Measurements from ENCODE around the gene TMEM107.

TMEM107 gene

DNA sequence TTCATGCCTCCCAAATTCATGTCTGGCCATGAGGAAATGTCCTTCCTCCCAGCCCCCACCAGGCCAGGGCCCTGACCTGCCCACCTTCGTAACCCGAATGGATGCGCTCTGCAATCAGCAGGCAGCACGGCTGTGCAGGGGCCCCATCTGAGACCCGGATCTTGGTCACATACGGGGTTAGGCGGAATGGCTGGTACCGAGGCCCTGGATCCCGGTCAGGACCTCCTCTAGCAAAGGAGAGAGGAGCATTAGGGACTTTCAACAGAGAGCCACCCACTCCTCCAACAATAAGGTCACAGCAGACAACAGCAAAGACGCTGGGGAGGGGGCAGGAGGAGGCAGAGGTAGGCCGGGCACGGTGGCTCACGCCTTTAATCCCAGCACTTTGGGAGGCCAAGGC is 27.6 kb downstream of the TMEM107 start:
- DNase-seq: no peak

DNA sequence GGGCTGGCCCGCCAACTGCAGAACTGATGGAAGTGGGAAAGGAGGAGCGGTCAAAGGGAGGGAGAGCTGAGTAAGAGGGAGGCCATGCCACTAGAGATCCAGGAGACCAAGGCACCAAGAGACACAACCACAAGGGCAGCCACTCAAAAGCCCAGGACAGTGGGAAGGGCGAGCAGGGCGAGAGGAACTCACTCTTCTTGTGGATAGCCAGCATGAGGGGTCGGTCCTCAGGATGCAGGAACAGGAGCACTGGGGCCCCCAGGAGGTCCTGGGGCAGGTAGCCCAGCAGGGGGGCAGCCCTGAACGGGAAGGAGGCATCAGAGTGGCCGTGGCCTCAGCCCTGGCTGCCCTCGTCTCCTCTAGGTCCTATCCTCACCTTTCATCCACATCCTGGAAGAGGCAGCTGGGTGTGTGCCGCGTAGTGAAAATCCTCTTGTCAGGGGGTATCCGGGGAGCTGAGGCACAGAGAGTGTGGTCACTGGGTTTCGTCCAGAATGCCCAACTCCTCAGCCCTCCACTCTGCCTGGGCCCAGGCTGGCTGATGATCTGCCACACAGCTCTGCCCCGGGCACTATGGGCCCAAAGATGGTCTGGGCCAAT is 28.3 kb downstream of the TMEM107 start:
- DNase-seq: no peak

DNA sequence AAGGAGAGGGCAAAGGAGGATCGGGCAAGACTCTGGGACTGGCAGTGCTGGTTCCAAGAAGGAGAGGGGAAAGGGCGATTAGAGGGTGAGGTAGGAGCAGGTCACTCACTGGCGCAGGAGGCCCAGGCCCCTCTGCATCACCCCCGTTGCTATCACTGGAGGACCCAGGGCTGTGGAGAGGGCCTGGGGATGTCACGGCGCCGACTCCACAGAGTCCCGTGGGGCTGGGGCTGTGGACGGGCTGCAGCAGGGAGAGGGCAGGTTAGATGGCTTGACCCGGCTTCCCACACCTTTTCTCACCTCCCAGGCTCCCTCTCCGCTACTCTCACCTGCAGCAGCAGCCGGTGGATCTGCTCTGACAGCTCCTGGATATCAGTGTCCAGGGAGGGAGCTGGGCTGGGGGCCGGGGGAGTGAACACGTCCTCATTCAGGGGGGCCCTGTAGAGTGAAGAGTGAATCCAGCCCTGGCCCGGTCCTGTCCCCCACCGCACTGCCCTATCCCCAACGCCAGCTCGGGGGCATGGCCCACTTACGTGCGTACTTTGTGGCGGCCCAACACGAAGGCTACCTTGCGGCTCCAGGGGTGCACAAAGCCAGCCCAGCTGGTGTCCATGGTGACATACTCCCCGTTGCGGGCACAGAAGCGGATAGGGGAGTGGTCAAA is 28.9 kb downstream of the TMEM107 start:
- no peak for DNase-seq

- no peak for DNase-seq
These were observed 29.6 kb downstream of the TMEM107 start for GRCh38 chr17:8146381-8147140.

GRCh38 chr17:8145811-8146210 is 30.4 kb downstream of the TMEM107 start:
- no peak for DNase-seq

GRCh38 chr17:8144401-8145231 is 31.6 kb downstream of the TMEM107 start:
- DNase-seq: no peak

DNA sequence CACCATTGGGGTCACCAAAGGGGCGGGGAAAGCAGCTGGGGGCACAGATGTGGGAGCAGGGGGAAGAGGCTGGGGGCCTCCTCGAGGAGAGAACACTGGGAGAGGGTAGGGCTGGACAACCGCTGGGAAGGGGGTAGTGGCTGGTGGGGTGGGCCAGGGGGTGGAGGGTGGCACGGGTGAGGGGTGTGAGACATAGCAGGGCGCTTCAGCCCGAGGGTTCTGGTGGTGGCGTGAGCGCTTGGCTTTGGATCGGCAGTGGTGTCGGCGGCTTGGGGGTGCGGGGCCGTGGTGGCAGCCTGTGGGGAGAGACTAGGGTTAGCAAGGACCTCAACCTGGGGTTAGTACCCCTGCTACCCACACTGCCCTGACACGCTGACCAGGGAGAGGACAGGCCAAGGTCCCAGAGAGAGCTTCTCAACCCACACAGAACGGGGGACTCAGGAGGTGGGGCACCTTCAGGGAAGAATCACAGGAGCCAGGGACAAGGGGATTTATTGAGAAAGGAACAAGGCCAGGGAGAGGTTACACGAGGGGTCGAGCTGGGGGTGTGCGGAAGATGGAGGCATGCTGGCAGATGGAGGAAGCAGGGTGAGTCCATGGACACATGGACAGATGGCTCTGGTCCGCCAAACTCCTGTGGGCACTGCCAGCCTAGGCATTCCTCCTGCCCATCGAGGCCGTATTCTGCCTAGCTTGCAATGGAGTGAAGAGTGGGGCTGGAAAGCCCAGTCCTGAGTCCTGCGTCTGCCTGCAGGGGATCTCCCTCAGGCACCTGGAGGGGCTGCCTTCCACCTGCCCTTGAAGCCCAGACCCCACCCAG is 32.4 kb downstream of the TMEM107 start:
- DNase-seq: no peak

DNA sequence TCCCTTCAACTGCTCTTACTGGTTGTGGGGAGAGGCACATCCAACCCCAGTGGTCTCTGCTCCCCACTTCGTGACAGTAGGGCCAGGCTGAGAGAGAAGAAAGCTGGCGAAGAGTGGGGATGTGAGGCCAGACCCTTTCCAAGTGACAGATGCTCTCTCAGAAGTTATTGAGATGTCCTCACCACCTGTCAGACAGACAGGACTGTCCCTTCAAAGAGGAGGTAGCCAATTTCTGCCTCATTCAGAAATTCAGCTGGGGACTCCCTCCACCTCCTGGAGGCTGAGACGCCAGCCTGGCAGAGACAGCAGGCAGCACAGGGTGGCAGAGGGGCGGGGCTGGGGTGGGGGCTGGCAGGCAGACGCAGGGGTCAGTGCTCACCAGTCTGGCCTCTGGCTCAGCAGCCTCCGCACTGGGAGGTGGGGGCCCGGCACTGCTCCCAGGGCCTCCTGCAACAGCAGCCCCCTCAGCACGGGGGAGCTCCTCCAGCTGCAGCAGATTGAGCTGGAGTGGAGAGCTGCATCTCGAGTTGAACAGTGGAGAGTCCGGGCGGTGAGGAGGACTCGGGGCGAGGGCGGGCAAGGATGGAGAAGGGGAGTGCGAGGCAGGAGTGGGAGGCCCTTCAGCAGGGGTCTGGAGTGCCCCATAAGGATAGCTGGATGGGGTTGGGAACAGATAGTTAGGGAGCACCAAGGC is 33.1 kb downstream of the TMEM107 start:
- no peak for DNase-seq

DNA sequence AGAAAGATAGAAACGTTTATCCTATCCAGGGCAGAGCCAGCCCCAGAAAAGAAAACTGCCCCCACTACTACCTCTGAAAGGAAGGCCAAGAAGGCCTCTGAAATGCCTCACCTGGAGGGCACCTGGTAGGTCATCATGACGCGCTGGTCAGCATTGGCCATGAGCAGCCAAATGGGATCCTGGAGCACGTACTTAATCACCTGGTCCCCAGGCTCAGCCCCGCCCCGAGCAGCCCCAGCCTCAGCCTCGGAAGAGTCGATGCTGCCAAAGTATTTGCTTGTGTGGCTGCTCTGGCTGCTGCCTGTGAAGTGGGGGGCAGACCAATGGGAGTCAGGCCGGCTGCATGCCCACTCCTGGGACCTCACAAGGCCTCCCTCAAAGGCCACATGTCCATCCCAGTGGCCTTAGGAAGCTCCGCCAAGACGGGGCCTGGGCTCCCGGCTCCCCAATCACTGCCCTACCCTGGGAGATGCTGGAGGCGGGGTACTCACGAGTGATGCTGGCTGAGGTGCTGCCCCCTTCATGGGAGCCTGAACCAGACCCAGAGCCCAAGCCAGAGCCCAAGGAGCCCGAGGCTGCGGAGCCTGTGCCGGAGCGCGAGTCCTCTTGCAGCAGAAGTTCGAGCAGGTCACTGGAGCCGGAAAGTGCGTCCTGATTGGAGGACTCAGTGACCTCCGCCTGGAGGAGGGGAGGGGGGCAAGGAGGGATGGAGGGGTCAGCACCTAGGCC is 33.9 kb downstream of the TMEM107 start:
- DNase-seq: no peak

DNA sequence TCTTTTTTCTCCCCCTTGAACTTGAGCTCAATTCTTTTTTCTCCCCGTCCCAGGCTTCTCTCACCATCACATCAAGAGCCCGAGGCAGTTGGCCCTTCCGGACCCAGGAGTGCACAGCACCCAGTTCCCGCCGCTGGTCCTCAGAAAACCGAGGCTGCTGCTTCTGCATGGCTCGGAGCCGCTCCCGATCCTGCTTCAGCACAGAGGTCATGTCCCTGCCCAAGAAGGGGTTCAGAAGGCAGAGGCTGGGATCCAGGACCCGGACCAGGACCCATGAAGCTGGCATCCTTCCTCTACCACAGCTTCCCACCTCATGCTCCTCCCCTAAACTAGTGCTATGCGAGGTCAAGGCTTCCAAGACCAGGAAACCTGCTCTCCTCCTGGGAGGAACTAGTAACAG is 34.4 kb downstream of the TMEM107 start:
- no peak for DNase-seq

- no peak for DNase-seq
These were observed 35.1 kb downstream of the TMEM107 start for GRCh38 chr17:8141045-8141444.

DNA sequence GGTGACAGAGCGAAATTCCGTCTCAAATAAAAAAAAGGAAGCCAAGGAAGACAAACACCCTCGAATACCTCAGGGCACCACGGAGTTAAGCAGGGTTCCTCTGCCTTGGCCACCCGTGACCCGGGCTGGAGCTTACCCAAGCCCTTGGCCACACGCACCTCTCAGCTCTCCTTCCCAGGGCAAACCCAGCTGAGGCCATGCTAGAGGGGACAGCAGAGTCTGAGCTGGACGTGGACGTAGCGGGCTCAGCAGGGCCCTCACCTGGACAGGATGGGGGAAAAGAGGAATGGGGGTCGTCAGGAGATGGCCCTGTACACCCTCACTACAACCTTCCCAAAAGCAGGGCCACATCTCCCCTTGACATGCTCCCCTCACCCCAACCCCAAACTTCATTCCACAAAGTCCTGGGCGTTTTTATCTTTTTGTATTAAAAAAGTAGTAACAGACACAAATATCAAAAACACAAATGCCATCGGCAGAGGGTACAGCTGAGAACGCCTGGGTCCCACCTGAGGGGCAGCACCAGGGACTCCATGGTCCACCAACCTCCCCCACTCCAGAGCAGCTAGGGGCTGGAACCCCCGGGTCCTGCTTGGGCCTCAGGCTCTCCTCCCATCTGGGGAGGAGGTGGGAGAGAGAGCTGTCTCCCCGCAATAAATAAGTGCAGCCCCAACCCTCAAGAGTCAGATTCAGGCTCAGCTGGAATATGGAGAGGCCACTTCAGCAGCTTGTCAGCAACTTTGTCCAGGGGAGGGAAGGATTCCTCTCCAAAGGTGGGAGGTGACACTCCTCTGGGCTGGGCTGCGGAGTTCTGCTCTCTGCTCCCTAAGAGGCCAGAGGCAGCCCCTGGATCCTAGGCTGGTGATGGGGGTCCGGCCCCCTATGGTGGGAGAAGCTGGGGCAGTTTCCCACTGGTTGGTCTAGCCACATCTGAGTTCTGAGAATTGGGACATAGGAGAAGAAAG is 35.8 kb downstream of the TMEM107 start:
- no peak for DNase-seq

DNA sequence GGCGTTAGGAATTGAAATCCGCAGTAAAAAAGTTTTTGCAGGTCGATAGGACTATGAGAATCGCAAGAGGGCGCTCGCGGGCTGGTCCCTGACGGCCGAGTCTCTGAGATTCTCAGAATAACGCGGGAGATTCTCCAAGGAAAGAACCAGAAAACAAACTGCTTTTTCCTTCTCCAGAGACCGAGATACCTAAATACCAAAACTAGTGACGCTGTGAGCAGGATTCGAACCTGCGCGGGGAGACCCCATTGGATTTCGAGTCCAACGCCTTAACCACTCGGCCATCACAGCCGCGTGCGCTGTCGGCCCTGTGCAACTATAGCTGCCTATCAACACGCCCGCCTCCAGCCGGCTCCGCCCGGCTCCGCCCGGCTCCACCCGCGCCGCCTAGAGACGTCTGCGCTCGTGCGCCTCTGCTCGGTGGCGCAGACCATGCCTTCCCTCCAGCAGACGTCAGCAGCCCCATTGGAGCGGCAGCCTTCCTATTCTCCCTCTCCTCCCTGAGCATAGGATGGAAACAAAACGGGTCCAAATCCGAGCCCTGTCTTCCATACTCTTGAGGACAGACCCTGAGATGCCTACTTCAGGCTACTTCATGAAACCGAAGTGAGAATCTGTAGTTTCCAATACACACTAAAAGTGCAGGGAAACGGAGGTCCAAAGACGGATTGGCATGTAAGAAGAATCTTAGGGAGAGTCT is 37.4 kb downstream of the TMEM107 start:
- DNase-seq: peak; percentile 96

GRCh38 chr17:8138374-8138671 is 37.9 kb downstream of the TMEM107 start:
- no peak for DNase-seq

- DNase-seq: peak; percentile 4
These were observed 38.4 kb downstream of the TMEM107 start for GRCh38 chr17:8137645-8138373.

DNA sequence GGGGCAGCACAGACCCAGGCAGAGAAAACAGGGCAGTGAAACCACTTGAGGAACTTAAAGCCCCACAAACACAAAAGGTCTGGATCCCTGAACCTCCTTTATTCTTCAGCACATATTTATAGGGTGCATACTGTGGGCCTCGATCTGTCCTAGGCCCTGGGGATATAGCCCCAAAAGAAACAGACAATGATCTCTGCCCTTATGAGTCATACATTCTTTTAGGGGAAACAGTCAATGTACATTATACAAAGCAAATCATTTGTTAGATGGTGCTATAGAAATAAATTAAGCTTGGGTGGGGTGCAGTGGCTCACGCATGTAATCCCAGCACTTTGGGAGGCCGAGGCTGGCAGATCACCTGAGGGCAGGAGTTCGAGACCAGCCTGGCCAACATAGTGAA is 42.2 kb downstream of the TMEM107 start:
- DNase-seq: no peak

DNA sequence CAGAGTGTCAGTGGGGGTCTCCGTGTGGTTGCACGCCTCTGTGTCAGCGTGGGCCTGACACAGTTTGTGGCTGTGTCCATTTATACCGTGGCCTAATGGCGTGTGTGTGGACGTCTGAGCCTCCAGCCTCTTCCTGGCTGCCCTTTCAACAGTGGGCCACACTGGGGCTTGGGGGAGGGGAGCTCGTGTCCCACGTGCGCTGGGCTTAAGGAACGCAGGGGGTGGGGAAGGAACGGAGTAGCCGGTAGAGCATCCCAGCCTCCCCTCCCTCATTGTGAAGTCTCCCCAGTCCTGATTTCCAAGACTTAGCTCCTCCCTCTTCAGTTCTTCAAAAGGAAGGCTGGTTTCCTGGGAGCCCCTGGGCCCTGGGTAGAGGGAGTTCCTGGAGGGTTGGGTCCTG is 42.8 kb downstream of the TMEM107 start:
- DNase-seq: no peak

DNA sequence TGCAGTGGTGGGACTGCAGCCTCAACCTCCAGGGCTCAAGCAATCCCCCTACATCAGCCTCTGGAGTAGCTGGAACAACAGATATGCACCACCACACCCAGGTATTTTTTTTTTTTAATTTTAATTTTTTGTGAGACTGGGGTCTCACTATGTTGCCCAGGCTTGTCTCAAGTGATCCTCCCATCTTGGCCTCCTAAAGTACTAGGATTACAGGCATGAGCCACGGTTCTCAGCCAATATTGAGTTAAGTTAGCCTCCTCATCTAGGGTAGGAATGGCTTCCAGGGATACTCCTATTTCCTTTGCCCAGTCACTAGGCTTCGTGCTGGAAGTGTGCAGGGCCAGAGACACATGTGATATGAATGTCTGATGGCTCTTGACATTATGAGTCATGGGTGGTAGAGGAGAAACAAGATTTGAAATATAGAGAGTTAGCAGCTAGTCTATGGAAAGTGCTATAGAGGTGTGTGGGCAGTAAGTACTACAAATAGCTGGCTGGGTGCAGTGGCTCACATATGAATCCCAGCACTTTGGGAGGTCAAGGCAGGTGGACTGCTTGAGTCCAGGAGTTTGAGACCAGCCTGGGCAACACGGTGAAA is 44.2 kb downstream of the TMEM107 start:
- DNase-seq: no peak
